OCI-LY3 (cell line): ENCODE results near the gene LRP1B.

Source experiments
- H2AFZ ChIP-seq: fragments of 200-600, 300-600 bp; shearing (Covaris generic); 2 replicates; pipeline ENCODE4 v1.6.0; 2014; ENCODE audit warnings: antibody characterized with exemption, low read depth, low read length
- H3K27ac ChIP-seq: fragments of 200-600, 300-600 bp; sonication (generic); 2 replicates; pipeline ENCODE4 v1.5.1; 2014; ENCODE audit warnings: mild to moderate bottlenecking, low read length, moderate library complexity, mixed read lengths
- H3K27me3 ChIP-seq: fragments of 200-600, 300-600 bp; sonication (generic); 2 replicates; pipeline ENCODE4 v1.6.1; 2014; ENCODE audit warnings: low read depth, low read length, mixed read lengths
- H3K36me3 ChIP-seq: fragments of 200-600, 300-600 bp; sonication (generic); replicated peaks from 2 replicates; pipeline ENCODE3; 2014; ENCODE audit warnings: low read depth, low read length, mixed read lengths
- H3K4me1 ChIP-seq: fragments of 300-600, 200-600 bp; sonication (generic); 2 replicates; pipeline ENCODE4 v1.6.1; 2014; ENCODE audit warnings: low read length, mixed read lengths
- H3K4me2 ChIP-seq: fragments of 200-600, 300-600 bp; sonication (generic); 2 replicates; pipeline ENCODE4 v1.6.1; 2014; ENCODE audit warnings: low read length, mixed read lengths
- H3K4me3 ChIP-seq: fragments of 300-600, 200-600 bp; sonication (generic); 2 replicates; pipeline ENCODE4 v1.5.1; 2014; ENCODE audit warnings: antibody characterized with exemption, mild to moderate bottlenecking, low read length, moderate library complexity
- H3K79me2 ChIP-seq: fragments of 300-600, 200-600 bp; shearing (Covaris generic); 2 replicates; pipeline ENCODE4 v1.6.1; 2014; ENCODE audit warnings: mild to moderate bottlenecking, low read length, mixed read lengths
- H3K9ac ChIP-seq: fragments of 300-600, 200-600 bp; shearing (Covaris generic); 2 replicates; pipeline ENCODE4 v1.6.0; 2014; ENCODE audit warnings: mild to moderate bottlenecking, low read length, moderate library complexity
- H3K9me3 ChIP-seq: fragments of 200-600, 300-600 bp; shearing (Covaris generic); 2 replicates; pipeline ENCODE4 v1.6.1; 2014; ENCODE audit warnings: low read length, mixed read lengths; ENCODE audit not compliant: insufficient read depth
- H4K20me1 ChIP-seq: fragments of 200-600, 300-600 bp; sonication (generic); 2 replicates; pipeline ENCODE4 v1.6.1; 2016; ENCODE audit warnings: low read length, mixed read lengths; ENCODE audit not compliant: insufficient read depth
- EZH2phosphoT487 ChIP-seq: fragments of 200-600 bp; shearing (Covaris generic); IDR thresholded peaks from 2 replicates; pipeline ENCODE4 v1.6.1; 2018; ENCODE audit warnings: antibody characterized with exemption, mixed run types, low read depth
- TF ChIP-seq, protein P1 (sequence below): fragments of 200-600, 300-600 bp; sonication (generic); IDR thresholded peaks from 2 replicates; pipeline ENCODE4 v1.5.1; 2014; ENCODE audit warnings: antibody characterized with exemption, low read length, low read depth

Gene LRP1B

DNA sequence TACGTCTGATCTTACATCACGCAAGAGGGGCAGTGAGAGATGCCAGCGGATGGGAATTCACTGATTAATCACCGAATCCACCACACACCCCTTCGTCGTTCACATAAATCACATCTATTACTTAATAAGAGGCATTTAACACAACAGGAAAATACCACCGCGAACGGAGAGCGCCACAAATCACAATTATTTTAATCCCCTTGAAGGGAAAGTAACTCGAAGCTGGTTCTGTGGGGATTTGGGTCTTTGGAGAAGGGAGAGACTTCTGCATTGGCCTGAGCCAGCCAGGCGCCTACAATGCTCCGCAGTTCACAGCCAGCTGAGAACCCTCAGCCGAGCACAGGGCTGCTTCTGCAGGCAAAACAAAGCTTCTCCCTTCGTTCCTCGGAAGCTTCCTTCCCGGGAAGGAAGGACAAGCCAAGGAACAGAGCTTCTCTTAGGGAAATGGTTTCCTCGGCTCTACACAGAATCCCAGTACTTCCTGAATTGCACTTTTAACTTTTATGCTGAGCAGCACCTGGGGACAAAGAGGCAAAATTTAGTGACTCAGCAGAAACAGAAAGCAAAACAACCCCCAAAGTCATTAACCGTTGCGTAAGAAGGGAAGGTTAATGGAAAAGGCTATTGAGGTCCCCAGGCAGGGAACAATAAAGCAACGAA lies at the start of gene LRP1B:
Gene LRP1B (minus strand): TSS at position 7 of the 660 bp plus-strand sequence. CDS start 287 bp downstream, outside the sequence.
- no peaks in the 10 kb centered on the region for H3K27me3 ChIP-seq
- no peaks in the 10 kb centered on the region; the same call in 1 of the 2 replicates for H3K9me3 ChIP-seq
- no peak within 1 kb of the TSS for H3K9ac ChIP-seq
- TF ChIP-seq EZH2phosphoT487: no peak
- no peaks in the 10 kb centered on the region for H4K20me1 ChIP-seq
- H3K36me3 ChIP-seq: no peaks in the 10 kb centered on the region
- H2AFZ ChIP-seq: no peak within 1 kb of the TSS
- H3K4me1 ChIP-seq: no peaks in the 10 kb centered on the region
- H3K79me2 ChIP-seq: no peaks in the 10 kb centered on the region
- H3K4me2 ChIP-seq: no peak within 1 kb of the TSS
- H3K27ac ChIP-seq: no peak within 1 kb of the TSS
- H3K4me3 ChIP-seq: no peak within 1 kb of the TSS

- Histone ChIP-seq H3K36me3 (no peaks in the 10 kb centered on the region), H2AFZ (no peak overlapping the region), H3K27me3 (no peaks in the 10 kb centered on the region), H3K4me1 (no peaks in the 10 kb centered on the region), H3K9me3 (peaks cover 9% of the 10 kb centered on the region; the same call in 1 of the 2 replicates), H4K20me1 (no peaks in the 10 kb centered on the region), H3K27ac (no peak overlapping the region), H3K4me3 (no peak overlapping the region), H3K4me2 (no peak overlapping the region), H3K9ac (no peak overlapping the region), H3K79me2 (no peaks in the 10 kb centered on the region)
- no peak for TF ChIP-seq EZH2phosphoT487
- TF ChIP-seq, protein P1, sequence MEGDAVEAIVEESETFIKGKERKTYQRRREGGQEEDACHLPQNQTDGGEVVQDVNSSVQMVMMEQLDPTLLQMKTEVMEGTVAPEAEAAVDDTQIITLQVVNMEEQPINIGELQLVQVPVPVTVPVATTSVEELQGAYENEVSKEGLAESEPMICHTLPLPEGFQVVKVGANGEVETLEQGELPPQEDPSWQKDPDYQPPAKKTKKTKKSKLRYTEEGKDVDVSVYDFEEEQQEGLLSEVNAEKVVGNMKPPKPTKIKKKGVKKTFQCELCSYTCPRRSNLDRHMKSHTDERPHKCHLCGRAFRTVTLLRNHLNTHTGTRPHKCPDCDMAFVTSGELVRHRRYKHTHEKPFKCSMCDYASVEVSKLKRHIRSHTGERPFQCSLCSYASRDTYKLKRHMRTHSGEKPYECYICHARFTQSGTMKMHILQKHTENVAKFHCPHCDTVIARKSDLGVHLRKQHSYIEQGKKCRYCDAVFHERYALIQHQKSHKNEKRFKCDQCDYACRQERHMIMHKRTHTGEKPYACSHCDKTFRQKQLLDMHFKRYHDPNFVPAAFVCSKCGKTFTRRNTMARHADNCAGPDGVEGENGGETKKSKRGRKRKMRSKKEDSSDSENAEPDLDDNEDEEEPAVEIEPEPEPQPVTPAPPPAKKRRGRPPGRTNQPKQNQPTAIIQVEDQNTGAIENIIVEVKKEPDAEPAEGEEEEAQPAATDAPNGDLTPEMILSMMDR: no peak
These were observed 48.9 kb upstream of the LRP1B start for GRCh38 chr2:142179686-142180085.

DNA sequence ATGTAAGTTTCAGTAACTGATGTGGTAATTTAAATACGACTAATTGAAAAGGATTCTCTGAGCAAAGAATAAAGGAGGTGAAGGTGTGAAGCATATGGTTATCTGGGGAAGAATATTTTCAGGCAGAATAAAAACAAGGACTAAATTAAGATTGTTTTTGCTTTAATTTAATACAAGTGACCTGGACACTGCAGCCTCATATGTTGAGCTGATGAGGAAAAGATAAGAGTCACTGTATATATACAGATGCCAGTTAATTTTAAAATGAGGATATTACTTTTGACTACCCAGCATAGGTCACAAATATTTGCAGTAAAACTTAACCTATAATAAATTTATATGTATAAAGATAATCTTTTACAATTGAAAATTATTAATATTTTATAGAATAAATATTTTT lies 47.8 kb upstream of the LRP1B start:
- TF ChIP-seq, protein P1: no peak
- TF ChIP-seq EZH2phosphoT487: no peak
- H3K79me2 ChIP-seq: no peaks in the 10 kb centered on the region

DNA sequence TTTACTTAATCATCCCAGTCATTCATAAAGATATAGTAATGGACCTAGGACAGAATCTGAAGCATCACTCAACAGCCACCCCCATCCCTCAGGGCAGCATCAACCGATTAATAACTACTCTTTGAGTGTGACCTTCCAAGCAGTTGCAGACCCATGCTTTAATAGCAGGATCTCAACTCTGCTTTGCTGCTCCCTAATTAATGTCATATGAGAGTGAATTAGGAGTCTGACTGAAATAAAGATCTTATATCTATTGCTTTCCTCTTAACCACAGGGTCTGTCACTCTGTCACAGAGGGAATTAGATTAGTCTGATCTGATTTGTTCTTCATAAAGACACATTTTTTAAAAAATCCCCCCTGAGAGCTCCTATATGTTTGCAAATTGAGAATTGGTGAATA lies 46.1 kb upstream of the LRP1B start:
- Histone ChIP-seq H3K4me3 (no peak overlapping the region), H3K4me1 (no peaks in the 10 kb centered on the region), H3K9ac (no peak overlapping the region), H3K27me3 (no peaks in the 10 kb centered on the region), H3K27ac (no peak overlapping the region), H4K20me1 (no peaks in the 10 kb centered on the region), H2AFZ (no peak overlapping the region; the same call in 1 of the 2 replicates), H3K9me3 (no peaks in the 10 kb centered on the region), H3K79me2 (no peaks in the 10 kb centered on the region), H3K4me2 (no peak overlapping the region), H3K36me3 (no peaks in the 10 kb centered on the region)
- TF ChIP-seq, protein P1: no peak
- TF ChIP-seq EZH2phosphoT487: no peak

More for the DNA sequence above, 47.8 kb upstream of the LRP1B start:
- Histone ChIP-seq H3K36me3 (no peaks in the 10 kb centered on the region), H3K4me1 (no peaks in the 10 kb centered on the region), H2AFZ (no peak overlapping the region), H4K20me1 (no peaks in the 10 kb centered on the region), H3K27me3 (no peaks in the 10 kb centered on the region), H3K4me3 (no peak overlapping the region), H3K4me2 (no peak overlapping the region), H3K9me3 (peaks cover 8% of the 10 kb centered on the region; the same call in 1 of the 2 replicates), H3K27ac (no peak overlapping the region), H3K9ac (no peak overlapping the region)
